Adrenal gland (tissue), 12 donors: ENCODE results near the gene OR6A2. TPM values are rescaled to one million over a fixed set of nuclear protein-coding genes. Genes with fewer than 3 reads are reported as not detected.

Experiments
- DNase-seq, 7 donors: peaks; one replicate each; pipeline ENCODE4 v3.0.0-alpha.2; 2019 to 2020
- H3K27ac ChIP-seq, 5 donors: fragments of 200-600 bp; sonication (generic) in 4 of 5; 1 replicate in 3 of 5; 2 replicates in 2 of 5; pipeline versions ENCODE4 v1.5.1 to v1.8.0; 2016 to 2020; ENCODE audit warnings: mild to moderate bottlenecking in 1 of 5
- H3K27me3 ChIP-seq: fragments of 200-600 bp; 2 replicates; pipeline ENCODE4 v1.8.0; 2021
- H3K36me3 ChIP-seq, 2 donors: fragments of 200-600 bp; replicated peaks in 1 of 2; 1 replicate in 1 of 2; 2 replicates in 1 of 2; pipeline versions ENCODE4 v1.5.1 to v1.8.0; 2018 to 2022
- H3K4me1 ChIP-seq, 2 donors: fragments of 200-600 bp; replicated peaks in 1 of 2; 1 replicate in 1 of 2; 2 replicates in 1 of 2; pipeline versions ENCODE4 v1.5.1 to v1.8.0; 2018 to 2021
- H3K4me3 ChIP-seq, 4 donors: fragments of 200-600 bp; sonication (generic) in 3 of 4; one replicate each; pipeline ENCODE4 v1.5.1; 2016 to 2018
- H3K9me3 ChIP-seq, 3 donors: fragments of 200-600 bp; sonication (generic) in 1 of 3; replicated peaks in 1 of 3; 1 replicate in 2 of 3; 2 replicates in 1 of 3; pipeline versions ENCODE4 v1.5.1 to v1.8.0; 2016 to 2021
- CTCF ChIP-seq, 6 experiments: fragments of 450-650 bp in 4 of 6; fragments of 200-600 bp in 2 of 6; sonication (generic) in 1 of 6; IDR thresholded peaks; 1 replicate in 5 of 6; 2 replicates in 1 of 6; pipeline versions ENCODE4 v1.5.1 to v1.8.0; 2016 to 2021; ENCODE audit warnings: antibody characterized with exemption in 6 of 6, mild to moderate bottlenecking in 2 of 6, moderate library complexity in 1 of 6
- POLR2A ChIP-seq, 2 donors: fragments of 450-650 bp; IDR thresholded peaks; one replicate each; pipeline ENCODE4 v1.6.1; 2017; ENCODE audit warnings: antibody characterized with exemption in 2 of 2, mild to moderate bottlenecking in 2 of 2, moderate library complexity in 1 of 2
- WGBS, 4 donors: extraction: QIAGEN DNeasy Blood & Tissue Kit in 2 of 4; methylation state at CpG; one replicate each; pipeline versions ENCODE4 v1.1.5 to v1.1.7; 2013 to 2017; 5-methylcytosine and 5-hydroxymethylcytosine counted together
- intact Hi-C, 2 donors: fragments of 100-400 bp; cut with DNase I; formaldehyde crosslinking; loops; one replicate each; pipeline versions ENCODE4 v1.14.1 to v1.15.0; 2022 to 2023
- polyA plus RNA-seq, 3 donors: library from polyadenylated mRNA; stranded (reverse); fragments of 200-250 nt in 2 of 3; fragments of 350-450 nt in 1 of 3; fragmentation: Illumina TruSeq in 1 of 3; extraction: RNeasy Lipid Tissue Mini Kit (QIAGEN cat#74804) in 1 of 3; gene quantifications; one replicate each; pipeline ENCODE4 v1.2.3, GENCODE V29; 2013 to 2014
- total RNA-seq, 9 donors: library from RNA; depleted of rRNA in 4 of 9; stranded (reverse); fragments of >200 nt in 4 of 9; fragments of 120-200 nt in 1 of 9; fragmentation: NEBNext Ultra II Directional in 1 of 9; extraction: Animal tissue kit (Norgen Biotek cat#: 25700) in 1 of 9; gene quantifications; one replicate each; pipeline versions ENCODE4 v1.1.0 to v1.2.4, GENCODE V29; 2013 to 2023
- donor health status: healthy with polysubstance abuse.
- donor health status: Bipolar disorder and iron deficiency.
- donor health status: DM: yes; HTN: yes; CAD: no.
- donor health status: DM: no; HTN: no; CAD: no.
- donor health status: DM: no; HTN: no; CAD: no.
- donor health status: DM: yes; HTN: yes; CAD: no.

The OR6A2 gene
- total and polyA plus RNA-seq, 12 donors: 0.07 to 0.39 (median 0.13) TPM; not detected in 7

GRCh38 chr11:6841694-6842093, 42.2 kb upstream of the OR6A2 start:
- Histone ChIP-seq H3K4me3 (no peak overlapping the region), H3K9me3 (no peaks in the 10 kb centered on the region), H3K36me3 (no peaks in the 10 kb centered on the region), H3K27me3 (no peaks in the 10 kb centered on the region), H3K4me1 (no peaks in the 10 kb centered on the region), H3K27ac (no peak overlapping the region)
- intact Hi-C loops: no loop called here
- no peak for TF ChIP-seq POLR2A (IDR thresholded peaks at IDR 0.05)
- no peak for TF ChIP-seq CTCF (IDR thresholded peaks at IDR 0.05)
- DNase-seq: no peak

GRCh38 chr11:6834021-6834420, 34.5 kb upstream of the OR6A2 start:
- Histone ChIP-seq H3K4me3 (no peak overlapping the region), H3K27ac (no peak overlapping the region), H3K4me1 (no peaks in the 10 kb centered on the region), H3K36me3 (no peaks in the 10 kb centered on the region), H3K9me3 (no peaks in the 10 kb centered on the region), H3K27me3 (no peaks in the 10 kb centered on the region)
- TF ChIP-seq CTCF (IDR thresholded peaks at IDR 0.05): no peak
- TF ChIP-seq POLR2A (IDR thresholded peaks at IDR 0.05): no peak
- intact Hi-C loops: no loop called here
- DNase-seq: no peak
- WGBS, 4 donors: 43 to 80% (median 52%) methylated on average over 1 of the region's 1 CpG

- intact Hi-C loops: no loop called here
- Histone ChIP-seq H3K27ac (no peak overlapping the region), H3K4me1 (no peaks in the 10 kb centered on the region), H3K9me3 (no peaks in the 10 kb centered on the region), H3K4me3 (no peak overlapping the region), H3K36me3 (no peaks in the 10 kb centered on the region), H3K27me3 (no peaks in the 10 kb centered on the region)
- no peak for TF ChIP-seq POLR2A (IDR thresholded peaks at IDR 0.05)
- no peak for TF ChIP-seq CTCF (IDR thresholded peaks at IDR 0.05)
- no peak for DNase-seq
- 73 to 84% (median 76%) methylated on average over 6 of the region's 6 CpGs for WGBS, 4 donors
Observed at GRCh38 chr11:6833356-6833755, 33.9 kb upstream of the OR6A2 start.

GRCh38 chr11:6828103-6828502, 28.6 kb upstream of the OR6A2 start:
- H3K9me3 ChIP-seq: no peaks in the 10 kb centered on the region
- no peak for DNase-seq
- H3K4me1 ChIP-seq: no peaks in the 10 kb centered on the region
- no peak overlapping the region for H3K27ac ChIP-seq
- no peaks in the 10 kb centered on the region for H3K36me3 ChIP-seq
- no peaks in the 10 kb centered on the region for H3K27me3 ChIP-seq
- intact Hi-C loops: no loop called here
- WGBS, 4 donors: 75 to 88% (median 84%) methylated on average over 1 of the region's 1 CpG
- H3K4me3 ChIP-seq: no peak overlapping the region
- no peak for TF ChIP-seq CTCF (IDR thresholded peaks at IDR 0.05)
- no peak for TF ChIP-seq POLR2A (IDR thresholded peaks at IDR 0.05)
